Epidermal melanocyte (primary cell): ENCODE data around the gene MUC22.

Experiments
- DNase-seq: peaks from one replicate; pipeline ENCODE4 v3.0.0; 2011; ENCODE audit warnings: low spot score; ENCODE audit not compliant: insufficient read length

MUC22 gene

DNA sequence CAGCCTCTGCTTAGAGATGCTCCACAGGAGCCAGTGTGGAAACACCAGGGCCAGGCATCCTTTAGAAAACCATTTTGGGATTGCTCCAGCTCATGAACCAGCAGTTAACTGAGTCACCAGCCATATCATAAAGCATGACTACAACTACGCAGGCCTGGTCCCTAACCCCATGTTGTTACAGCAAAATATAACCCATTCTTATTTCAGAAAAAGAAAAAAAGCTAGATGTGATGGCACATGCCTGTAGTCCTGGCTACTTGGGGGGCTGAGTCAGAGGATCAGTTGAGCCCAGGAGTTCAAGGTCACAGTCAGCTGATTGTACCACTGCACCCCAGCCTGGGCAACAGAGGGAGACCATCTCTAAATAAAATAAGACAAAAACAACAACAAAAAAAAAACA, 65.3 kb downstream of the MUC22 start:
- DNase-seq, result no peak

DNA sequence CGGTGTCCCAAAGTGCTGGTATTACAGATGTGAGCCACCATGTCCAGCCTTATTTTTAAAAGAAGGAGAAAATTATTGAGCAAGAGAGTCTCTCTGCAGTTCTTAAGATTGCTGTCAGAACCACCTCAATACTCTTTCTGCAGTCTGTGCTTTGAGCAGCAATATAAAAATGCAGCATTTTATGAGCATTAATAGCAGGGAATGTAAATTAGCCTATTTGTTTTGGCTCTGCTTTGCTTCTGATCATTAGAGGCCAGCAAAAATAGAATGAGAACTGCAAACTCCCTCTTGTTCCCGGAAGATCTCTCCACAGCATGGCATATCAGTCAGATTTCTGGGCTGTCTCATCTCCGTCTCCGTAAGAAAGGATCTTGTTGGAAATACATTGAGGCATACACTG, 66.3 kb downstream of the MUC22 start:
- DNase-seq, result no peak

DNA sequence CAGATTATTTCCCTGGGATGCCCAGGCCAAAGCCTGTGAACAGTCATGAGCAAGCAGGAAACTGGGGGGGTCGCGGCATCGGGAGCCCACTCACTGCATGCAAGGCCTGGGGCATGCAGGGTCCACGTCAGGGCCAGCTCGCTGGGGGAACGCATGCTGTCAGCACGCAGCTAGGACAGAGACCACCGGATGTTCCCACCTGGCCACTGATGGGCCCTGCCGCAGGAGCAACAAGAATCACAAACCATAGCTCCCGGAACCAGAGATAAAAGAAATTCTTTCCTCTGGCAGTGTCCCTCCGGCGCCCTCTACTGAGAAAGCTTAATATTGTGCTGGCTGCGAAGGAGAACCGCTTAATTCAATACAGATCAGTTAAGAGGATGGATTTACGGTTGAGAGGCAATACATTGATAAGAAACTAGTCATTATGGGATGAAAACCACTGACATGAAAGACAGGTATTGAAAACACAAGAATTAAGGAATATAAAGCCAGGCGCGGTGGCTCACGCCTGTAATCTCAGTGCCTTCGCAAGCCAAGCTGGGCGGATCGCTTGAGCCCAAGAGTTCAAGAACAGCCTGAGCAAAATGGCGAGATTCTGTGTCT, 69.5 kb downstream of the MUC22 start:
- peak; percentile 61 for DNase-seq

DNA sequence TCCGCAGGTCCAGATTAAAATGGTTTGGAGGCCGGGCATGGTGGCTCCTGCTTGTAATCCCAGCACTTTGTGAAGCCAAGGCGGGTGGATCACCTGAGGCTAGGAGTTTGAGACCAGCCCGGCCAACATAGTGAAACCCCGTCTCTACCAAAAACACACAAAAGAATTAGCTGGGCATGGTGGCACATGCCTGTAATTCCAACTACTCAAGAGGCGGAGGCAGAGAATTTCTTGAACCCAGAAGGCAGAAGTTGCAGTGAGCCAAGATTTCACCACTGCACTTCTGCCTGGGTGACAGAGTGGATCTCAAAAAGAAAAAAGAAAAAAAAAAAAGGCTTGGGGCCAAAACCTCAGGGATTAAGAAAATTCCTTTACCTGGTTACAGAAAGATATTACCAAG, 71.6 kb downstream of the MUC22 start:
- no peak for DNase-seq

DNA sequence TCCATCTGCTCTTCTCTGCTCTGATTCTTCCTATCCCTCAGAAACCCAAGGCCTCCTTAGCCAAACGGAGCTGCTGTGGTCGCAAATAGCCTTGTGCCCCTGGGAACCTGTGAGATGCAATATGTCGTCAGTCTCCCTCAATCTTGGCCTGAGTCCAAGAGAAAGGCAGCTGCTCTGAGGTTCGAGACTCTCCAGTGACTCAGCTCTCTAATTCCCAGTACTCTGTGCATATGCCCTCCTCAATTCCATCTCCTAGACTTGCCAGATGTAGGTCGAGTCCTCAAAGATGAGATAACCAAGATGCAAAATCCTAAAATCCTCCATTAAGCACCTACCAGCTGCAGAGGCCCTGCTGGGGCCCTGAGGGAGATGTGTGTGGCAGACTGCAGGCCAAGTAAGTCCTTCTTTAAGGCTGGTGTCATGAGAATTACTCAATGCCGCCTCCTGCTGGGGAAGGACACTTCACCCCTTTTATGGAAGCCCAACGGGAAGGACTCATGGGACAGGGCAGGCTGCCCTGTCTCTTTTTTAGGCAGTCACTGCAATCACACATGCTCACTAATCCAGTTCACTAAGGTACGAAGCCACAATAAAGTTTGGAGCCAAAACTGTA, 73.6 kb downstream of the MUC22 start:
- DNase-seq, result no peak
